Measurements from ENCODE around the gene EHMT1. TPM values are rescaled to one million over a fixed set of nuclear protein-coding genes. Genes with fewer than 3 reads are reported as not detected.

EHMT1 gene
- total RNA-seq, 1 donor from 2014 or later, result 52.3 TPM

GRCh38 chr9:137674307-137674975, 55.6 kb downstream of the EHMT1 start:
- no peak for DNase-seq

- no peak for DNase-seq
Measured at GRCh38 chr9:137674976-137675320, 56.1 kb downstream of the EHMT1 start.

GRCh38 chr9:137676998-137677397, 58.2 kb downstream of the EHMT1 start:
- DNase-seq, result no peak

- no peak for DNase-seq
Measured at GRCh38 chr9:137678202-137678601, 59.4 kb downstream of the EHMT1 start.

- DNase-seq, result no peak
Measured at GRCh38 chr9:137679249-137679648, 60.4 kb downstream of the EHMT1 start.

- DNase-seq, result no peak
Measured at GRCh38 chr9:137679695-137680305, 61.0 kb downstream of the EHMT1 start.

GRCh38 chr9:137680444-137681358, 61.9 kb downstream of the EHMT1 start:
- no peak for DNase-seq

GRCh38 chr9:137682428-137683105, 63.8 kb downstream of the EHMT1 start:
- no peak for DNase-seq

- no peak for DNase-seq
Measured at GRCh38 chr9:137683262-137683864, 64.6 kb downstream of the EHMT1 start.

GRCh38 chr9:137685035-137685740, 66.4 kb downstream of the EHMT1 start:
- DNase-seq, result no peak

GRCh38 chr9:137685741-137686420, 67.1 kb downstream of the EHMT1 start:
- no peak for DNase-seq

- no peak for DNase-seq
Measured at GRCh38 chr9:137688261-137688660, 69.5 kb downstream of the EHMT1 start.

- DNase-seq, result no peak
Measured at GRCh38 chr9:137688725-137689124, 69.9 kb downstream of the EHMT1 start.

- no peak for DNase-seq
Measured at GRCh38 chr9:137689745-137690529, 71.1 kb downstream of the EHMT1 start.

- no peak for DNase-seq
Measured at GRCh38 chr9:137690930-137691645, 72.3 kb downstream of the EHMT1 start.

GRCh38 chr9:137691646-137692351, 73.0 kb downstream of the EHMT1 start:
- DNase-seq, result no peak

GRCh38 chr9:137694236-137694959, 75.6 kb downstream of the EHMT1 start:
- no peak for DNase-seq
